HepG2 (cell line): ENCODE measurements around the gene MXRA8. TPM values are rescaled to one million over a fixed set of nuclear protein-coding genes. Genes with fewer than 3 reads are reported as not detected.

Experiments used
- ATAC-seq: fragments of 200-7000 bp; cut with Tn5 transposase; 3 replicates; pipeline ENCODE4 v1.9.1; 2020; ENCODE audit warnings: mild to moderate bottlenecking, moderate library complexity
- BruUV-seq: library from RNA; stranded (reverse); fragments of 400-500 nt; replicated peaks from 2 replicates; lab custom pipeline; 2021; lab: Mats Ljungman, UMichigan
- CTCF ChIA-PET: fragments of 300-600 bp; formaldehyde crosslinking; extraction: SDS; loops from one replicate; lab custom pipeline; 2021; ENCODE audit warnings: low total read pairs, inconsistent platforms, low intra/inter-chr PET ratio; lab: Yijun Ruan, JAX
- POLR2A ChIA-PET: fragments of 350-600 bp; sonication (Branson Sonifier 250); formaldehyde crosslinking; loops from one replicate; lab custom pipeline; 2020; ENCODE audit warnings: antibody characterized with exemption, inconsistent platforms; lab: Yijun Ruan, JAX
- DNase-seq: peaks from one replicate; pipeline ENCODE4 v3.0.0-alpha.2; 2015; ENCODE audit warnings: low spot score
- FAIRE-seq: peaks from 3 replicates; lab custom pipeline; 2011; peaks lifted over from hg19 to GRCh38; lab: Jason Lieb, UNC
- H2AFZ ChIP-seq: one replicate; pipeline ENCODE4 v1.6.1; 2011; ENCODE audit warnings: low read length, inconsistent platforms
- H3K27ac ChIP-seq: fragments of 300-600 bp; 3 replicates; pipeline ENCODE4 v1.8.0; 2011; ENCODE audit warnings: mixed run types, mild to moderate bottlenecking, mixed read lengths, low read length, inconsistent platforms; ENCODE audit not compliant: insufficient read depth; ENCODE audit errors: extremely low read length
- H3K27me3 ChIP-seq, 2 experiments: fragments of 200-600 bp in 1 of 2; 2 replicates in 1 of 2; 3 replicates in 1 of 2; pipeline versions ENCODE4 v1.6.0 to v1.8.0; 2011; ENCODE audit warnings: low read length in 2 of 2, mild to moderate bottlenecking in 2 of 2, moderate library complexity in 2 of 2, inconsistent platforms in 1 of 2; ENCODE audit not compliant: insufficient read depth in 2 of 2, control insufficient read depth in 1 of 2
- H3K36me3 ChIP-seq, 2 experiments: fragments of 200-600 bp in 1 of 2; replicated peaks in 1 of 2; 2 replicates in 1 of 2; 3 replicates in 1 of 2; pipeline versions ENCODE4 v1.5.1 to v1.8.0; 2011; ENCODE audit warnings: low read length in 2 of 2, inconsistent platforms in 1 of 2; ENCODE audit not compliant: insufficient read depth in 2 of 2, control insufficient read depth in 1 of 2
- H3K4me1 ChIP-seq: 2 replicates; pipeline ENCODE4 v1.5.1; 2012; ENCODE audit warnings: low read length, inconsistent platforms; ENCODE audit not compliant: insufficient read depth
- H3K4me2 ChIP-seq: 2 replicates; pipeline ENCODE4 v1.6.0; 2011; ENCODE audit warnings: low read depth, low read length, inconsistent platforms
- H3K4me3 ChIP-seq, 3 experiments: fragments of 200-600 bp in 1 of 3; sonication (generic), shearing (Covaris generic) in 1 of 3; replicated peaks in 1 of 3; 2 replicates each; pipeline ENCODE4 v1.5.1; 2011 to 2016; ENCODE audit warnings: low read length in 3 of 3, inconsistent platforms in 2 of 3, low read depth in 2 of 3, mild to moderate bottlenecking in 2 of 3, control low read depth in 1 of 3, mixed read lengths in 1 of 3; ENCODE audit not compliant: insufficient read depth in 1 of 3
- H3K79me2 ChIP-seq: one replicate; pipeline ENCODE4 v1.6.1; 2011; ENCODE audit warnings: low read length, inconsistent platforms; ENCODE audit not compliant: insufficient read depth
- H3K9ac ChIP-seq: 2 replicates; pipeline ENCODE4 v1.6.0; 2011; ENCODE audit warnings: mild to moderate bottlenecking, low read depth, low read length, inconsistent platforms; ENCODE audit not compliant: insufficient read depth
- H3K9me3 ChIP-seq: 2 replicates; pipeline ENCODE4 v1.5.1; 2012; ENCODE audit warnings: mild to moderate bottlenecking, low read length
- H4K20me1 ChIP-seq: 2 replicates; pipeline ENCODE4 v1.6.0; 2011; ENCODE audit warnings: inconsistent platforms, mild to moderate bottlenecking, low read length, moderate library complexity; ENCODE audit not compliant: insufficient read depth
- IRF1 ChIP-seq: sonication (generic); formaldehyde crosslinking; IDR thresholded peaks from 2 replicates; pipeline ENCODE4 v1.4.0; 2020; ENCODE audit warnings: low read depth, mild to moderate bottlenecking, missing genetic modification reagents
- KDM5B ChIP-seq: sonication (generic); formaldehyde crosslinking; IDR thresholded peaks from 2 replicates; pipeline ENCODE4 v1.4.0; 2020; ENCODE audit warnings: missing genetic modification reagents, mild to moderate bottlenecking, borderline replicate concordance
- SOX5 ChIP-seq: IDR thresholded peaks from 2 replicates; pipeline ENCODE4 v1.6.1; 2016; ENCODE audit warnings: borderline replicate concordance
- ZBTB46 ChIP-seq: sonication (generic); formaldehyde crosslinking; IDR thresholded peaks from 2 replicates; pipeline ENCODE4 v1.4.0; 2020; ENCODE audit warnings: mild to moderate bottlenecking, missing genetic modification reagents, borderline replicate concordance
- ZFP82 ChIP-seq: sonication (generic); formaldehyde crosslinking; IDR thresholded peaks from 2 replicates; pipeline ENCODE4 v1.5.1; 2020; ENCODE audit warnings: mild to moderate bottlenecking, missing genetic modification reagents, borderline replicate concordance
- ZFP91 ChIP-seq: sonication (generic); formaldehyde crosslinking; IDR thresholded peaks from 2 replicates; pipeline ENCODE4 v1.9.0; 2022; ENCODE audit warnings: missing genetic modification reagents, mild to moderate bottlenecking, borderline replicate concordance
- ZNF142 ChIP-seq: sonication (generic); formaldehyde crosslinking; IDR thresholded peaks from 2 replicates; pipeline ENCODE4 v1.4.0; 2020; ENCODE audit warnings: missing genetic modification reagents
- ZNF232 ChIP-seq: sonication (generic); formaldehyde crosslinking; IDR thresholded peaks from 2 replicates; pipeline ENCODE4 v1.4.0; 2020; ENCODE audit warnings: missing genetic modification reagents, borderline replicate concordance
- ZNF749 ChIP-seq: sonication (generic); formaldehyde crosslinking; IDR thresholded peaks from 2 replicates; pipeline ENCODE4 v1.8.0; 2022; ENCODE audit warnings: mild to moderate bottlenecking, missing genetic modification reagents, moderate library complexity, borderline replicate concordance
- WGBS: methylation state at CpG from one replicate; pipeline ENCODE4 v1.1.6; 2017; ENCODE audit warnings: low lambda C conversion rate; 5-methylcytosine and 5-hydroxymethylcytosine counted together
- in situ Hi-C: cut with HindIII; loops from 2 replicates; pipeline ENCODE4 v1.10.0; 2017; ENCODE audit warnings: low pct_unique_long_range_greater_than_20kb; ENCODE audit not compliant: extremely low pct_ligation_motif_present
- intact Hi-C: fragments of 100-400 bp; cut with micrococcal nuclease; formaldehyde crosslinking; loops from one replicate; pipeline ENCODE4 v1.10.0; 2022; ENCODE audit not compliant: unreplicated experiment
- polyA plus RNA-seq, 8 experiments: library from polyadenylated mRNA; depleted of rRNA in 3 of 8; stranded (reverse) in 7 of 8; unstranded in 1 of 8; fragments of >200 nt; fragmentation: Illumina TruSeq in 4 of 8; extraction: Trizol in 4 of 8; gene quantifications; 2 replicates each; pipeline versions ENCODE4 v1.2.1 to v1.2.3, GENCODE V29; 2011 to 2016; ENCODE audit warnings: low read depth in 4 of 8, missing spikeins in 1 of 8, mixed read lengths in 1 of 8; ENCODE audit not compliant: insufficient read depth in 1 of 8
- total RNA-seq, 5 experiments: library from RNA; depleted of rRNA; stranded (reverse); fragments of >200 nt; fragmentation: Illumina TruSeq; extraction: Trizol; gene quantifications; 2 replicates each; pipeline ENCODE4 v1.2.3, GENCODE V29; 2016; ENCODE audit warnings: low read depth in 1 of 5

The MXRA8 gene
- total and polyA plus RNA-seq, 2 of the 13 experiments (the other 11 are each of a cell fraction or from before 2014, with no cell fraction given), result 19.8 to 44.8 TPM

GRCh38 chr1:1308756-1309250, 49.6 kb downstream of the MXRA8 start (continued):
- no peak for TF ChIP-seq ZBTB46 (CRISPR knock-in tag)
- no peak for TF ChIP-seq ZFP91 (CRISPR knock-in tag)
- TF ChIP-seq KDM5B (CRISPR knock-in tag), result 0 out of 2 replicates have a peak, but pooled peaks have one; percentile 12
- TF ChIP-seq, all 625 proteins: peak for 36

GRCh38 chr1:1307923-1308755, 50.2 kb downstream of the MXRA8 start, which contains the start of the genes ACAP3 and PUSL1:
Gene ACAP3, minus strand, starts transcription at chr1:1307930. Its CDS starts 115 bp downstream, at chr1:1307815.
Gene PUSL1, plus strand, starts transcription at chr1:1308597. Its CDS starts 47 bp downstream, at chr1:1308644.
- no peak for FAIRE-seq
- Histone ChIP-seq H4K20me1 (no peaks in the 10 kb centered on the region; the same call in 1 of the 2 replicates), H3K4me2 (peak within 1 kb of the TSS; percentile 98), H3K4me3 (peak within 1 kb of the TSS; percentile 77 to 93 (median 91)), H3K79me2 (peaks cover 15% of the 10 kb centered on the region), H3K9me3 (no peaks in the 10 kb centered on the region), H3K9ac (peak within 1 kb of the TSS; percentile 88), H3K27me3 (no peaks in the 10 kb centered on the region), H2AFZ (peak within 1 kb of the TSS; percentile 42), H3K27ac (peak within 1 kb of the TSS; percentile 90), H3K4me1 (peaks cover 37% of the 10 kb centered on the region), H3K36me3 (peaks cover 5 to 23% of the 10 kb centered on the region in 2 experiments; a peak in 2 of 5 replicates)
- in situ Hi-C loops, result no loop called here
- BruUV-seq, result no TSS peak
- no CpG with 5 or more reads among the region's 131 CpGs for WGBS
- intact Hi-C loops, result no loop called here
- CTCF ChIA-PET, result no interaction called here
- POLR2A ChIA-PET, result no interaction called here
- ATAC-seq, result peak; percentile 26
- peak; percentile 80 for DNase-seq
- TF ChIP-seq IRF1 (CRISPR knock-in tag), result no peak
- peak; percentile 53; the same call in 1 of the 2 replicates for TF ChIP-seq ZFP82 (CRISPR knock-in tag)
- no peak for TF ChIP-seq SOX5 (CRISPR knock-in tag)
- TF ChIP-seq ZNF142 (CRISPR knock-in tag), result peak; percentile 99
- 0 out of 2 replicates have a peak, but pooled peaks have one; percentile 15 for TF ChIP-seq ZNF232 (CRISPR knock-in tag)
- peak; percentile 60; the same call in 1 of the 2 replicates for TF ChIP-seq ZNF749
